ENCODE data around the gene STK32B.

GRCh38 chr4:5184606-5185005 lies 133.3 kb downstream of the STK32B start:
- TF ChIP-seq, protein P1, sequence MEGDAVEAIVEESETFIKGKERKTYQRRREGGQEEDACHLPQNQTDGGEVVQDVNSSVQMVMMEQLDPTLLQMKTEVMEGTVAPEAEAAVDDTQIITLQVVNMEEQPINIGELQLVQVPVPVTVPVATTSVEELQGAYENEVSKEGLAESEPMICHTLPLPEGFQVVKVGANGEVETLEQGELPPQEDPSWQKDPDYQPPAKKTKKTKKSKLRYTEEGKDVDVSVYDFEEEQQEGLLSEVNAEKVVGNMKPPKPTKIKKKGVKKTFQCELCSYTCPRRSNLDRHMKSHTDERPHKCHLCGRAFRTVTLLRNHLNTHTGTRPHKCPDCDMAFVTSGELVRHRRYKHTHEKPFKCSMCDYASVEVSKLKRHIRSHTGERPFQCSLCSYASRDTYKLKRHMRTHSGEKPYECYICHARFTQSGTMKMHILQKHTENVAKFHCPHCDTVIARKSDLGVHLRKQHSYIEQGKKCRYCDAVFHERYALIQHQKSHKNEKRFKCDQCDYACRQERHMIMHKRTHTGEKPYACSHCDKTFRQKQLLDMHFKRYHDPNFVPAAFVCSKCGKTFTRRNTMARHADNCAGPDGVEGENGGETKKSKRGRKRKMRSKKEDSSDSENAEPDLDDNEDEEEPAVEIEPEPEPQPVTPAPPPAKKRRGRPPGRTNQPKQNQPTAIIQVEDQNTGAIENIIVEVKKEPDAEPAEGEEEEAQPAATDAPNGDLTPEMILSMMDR (IDR thresholded peaks at IDR 0.05) = no peak
- TF ChIP-seq POLR2AphosphoS5 (IDR thresholded peaks at IDR 0.05) = no peak
